Neuron (in vitro differentiated cells): ENCODE measurements around the gene KCNJ14.
A peak's percentile ranks its signal among the peaks of the same experiment; 100 is the strongest.

Source experiments
- H2AFZ ChIP-seq: one replicate; pipeline ENCODE4 v1.6.1; 2013; ENCODE audit warnings: low read depth, mild to moderate bottlenecking, inconsistent platforms, low read length, moderate library complexity
- H3K27me3 ChIP-seq: one replicate; pipeline ENCODE4 v1.6.1; 2013; ENCODE audit warnings: low read length; ENCODE audit not compliant: insufficient read depth
- H3K36me3 ChIP-seq: one replicate; pipeline ENCODE4 v1.6.1; 2013; ENCODE audit warnings: low read length; ENCODE audit not compliant: insufficient read depth
- H3K4me1 ChIP-seq: one replicate; pipeline ENCODE4 v1.6.1; 2013; ENCODE audit warnings: low read length; ENCODE audit not compliant: insufficient read depth
- H3K4me3 ChIP-seq: 2 replicates; pipeline ENCODE4 v1.5.1; 2013; ENCODE audit warnings: mild to moderate bottlenecking, low read length, moderate library complexity
- H3K9me3 ChIP-seq: one replicate; pipeline ENCODE4 v1.6.1; 2013; ENCODE audit warnings: low read length

Gene KCNJ14

DNA sequence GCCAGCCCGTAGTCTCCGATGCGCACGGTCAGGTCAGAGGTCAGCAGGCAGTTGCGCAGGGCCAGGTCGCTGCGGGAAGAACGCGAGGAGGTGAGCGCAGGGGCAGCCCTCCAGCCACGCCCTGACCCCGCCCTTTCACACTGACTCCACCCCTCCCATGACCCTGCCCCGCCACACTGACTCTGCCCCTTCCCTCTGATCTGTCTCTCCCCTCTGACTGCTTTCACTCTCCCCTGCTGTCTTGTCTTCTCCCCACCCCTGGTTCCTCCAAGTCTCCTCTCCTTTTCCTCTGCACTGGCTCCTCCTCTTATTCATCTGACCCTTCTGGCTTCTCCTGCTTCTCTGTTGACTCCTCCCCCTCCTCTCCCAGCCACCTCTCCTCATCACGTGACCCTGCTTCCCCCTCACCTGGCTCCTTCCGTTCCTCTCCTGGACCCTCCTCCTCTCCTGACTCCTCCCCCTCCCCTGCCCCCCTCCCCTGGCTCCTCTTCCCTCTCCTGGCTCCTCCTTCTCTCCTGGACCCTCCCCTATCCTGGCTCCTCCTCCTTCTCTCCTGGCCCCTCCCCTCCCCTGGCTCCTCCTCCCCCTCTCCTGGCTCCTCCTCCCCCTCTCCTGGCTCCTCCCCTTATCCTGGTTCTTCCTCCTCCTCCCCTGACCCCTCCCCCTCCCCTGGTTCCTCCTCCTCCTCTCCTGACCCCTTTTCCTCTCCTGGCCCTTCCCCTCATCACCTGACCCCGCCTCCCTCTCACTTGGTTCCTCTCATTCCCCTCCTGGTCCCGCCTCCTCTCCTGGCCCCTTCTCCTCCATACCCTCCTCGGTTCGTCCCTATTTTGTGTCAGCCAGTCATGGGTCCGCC lies 46.3 kb downstream of the KCNJ14 start:
- Histone ChIP-seq H3K27me3 (peaks cover 29% of the 10 kb centered on the region), H2AFZ (no peak overlapping the region), H3K4me1 (no peaks in the 10 kb centered on the region), H3K9me3 (no peaks in the 10 kb centered on the region), H3K36me3 (no peaks in the 10 kb centered on the region), H3K4me3 (no peak overlapping the region)

DNA sequence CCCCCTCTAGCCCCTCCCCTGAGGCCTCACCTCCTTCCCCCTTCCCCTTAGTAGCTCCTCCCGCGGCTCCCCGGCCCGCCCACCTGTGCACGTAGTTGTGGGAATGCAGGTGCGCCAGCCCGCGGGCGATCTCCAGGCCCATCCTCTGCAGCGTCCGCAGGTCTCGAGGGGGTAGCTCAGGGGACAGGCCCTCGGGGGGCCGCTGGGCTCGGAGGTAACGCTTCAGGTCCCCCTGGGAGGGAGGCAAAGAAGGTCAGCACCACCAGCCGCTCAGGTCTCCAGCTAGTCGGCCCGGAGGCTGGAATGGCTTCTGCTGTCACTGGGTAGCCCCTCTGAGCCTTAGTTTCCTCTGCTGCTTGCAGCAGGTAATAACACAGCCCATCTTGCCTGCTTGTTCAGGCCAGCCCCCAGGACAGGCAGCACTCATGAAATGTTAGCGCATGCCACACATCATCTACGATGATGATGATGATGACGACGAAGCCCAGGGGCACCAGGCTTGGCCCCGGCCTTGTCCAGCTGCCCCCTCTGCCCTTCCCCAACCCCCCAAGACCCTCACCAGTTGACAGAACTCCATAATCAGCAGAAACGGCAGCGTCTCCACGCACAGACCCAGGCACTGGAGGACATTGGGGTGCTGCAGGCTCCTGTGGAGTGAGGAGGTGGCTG lies 47.1 kb downstream of the KCNJ14 start:
- H3K9me3 ChIP-seq, result no peaks in the 10 kb centered on the region
- peaks cover 23% of the 10 kb centered on the region for H3K27me3 ChIP-seq
- H3K4me1 ChIP-seq, result no peaks in the 10 kb centered on the region
- no peak overlapping the region for H2AFZ ChIP-seq
- H3K4me3 ChIP-seq, result no peak overlapping the region
- no peaks in the 10 kb centered on the region for H3K36me3 ChIP-seq

DNA sequence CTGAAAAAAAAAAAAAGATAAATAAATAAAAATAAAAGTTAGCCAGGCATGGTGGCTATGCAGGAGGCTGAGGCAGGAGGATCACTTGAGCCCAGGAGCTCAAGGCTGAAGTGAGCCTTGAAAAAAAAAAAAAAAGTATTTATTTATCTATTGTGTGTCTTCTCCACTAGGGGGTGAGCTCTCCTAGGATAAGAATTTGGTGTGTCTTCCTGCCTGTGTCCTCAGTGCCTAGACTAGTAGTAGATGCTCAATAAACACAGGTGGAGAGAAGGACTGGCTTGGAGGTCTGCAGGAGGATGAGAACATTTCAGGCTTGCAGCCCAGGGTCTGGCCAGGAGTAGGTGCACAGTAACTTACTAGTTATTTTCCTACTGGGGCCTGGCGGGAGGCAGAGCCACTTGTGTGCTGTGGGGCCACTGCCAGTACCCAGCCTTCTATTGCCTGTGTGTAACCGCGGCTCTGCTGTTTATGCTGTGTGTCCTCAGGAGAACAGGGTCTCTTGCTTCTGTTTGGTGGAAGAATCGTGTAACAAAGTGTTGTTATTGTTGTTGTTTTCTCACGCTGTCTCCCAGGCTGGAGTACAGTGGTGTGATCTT lies 50.9 kb downstream of the KCNJ14 start:
- Histone ChIP-seq H3K4me1 (peaks cover 4% of the 10 kb centered on the region), H3K9me3 (no peaks in the 10 kb centered on the region), H3K4me3 (no peak overlapping the region), H2AFZ (no peak overlapping the region), H3K27me3 (peaks cover 13% of the 10 kb centered on the region), H3K36me3 (no peaks in the 10 kb centered on the region)

DNA sequence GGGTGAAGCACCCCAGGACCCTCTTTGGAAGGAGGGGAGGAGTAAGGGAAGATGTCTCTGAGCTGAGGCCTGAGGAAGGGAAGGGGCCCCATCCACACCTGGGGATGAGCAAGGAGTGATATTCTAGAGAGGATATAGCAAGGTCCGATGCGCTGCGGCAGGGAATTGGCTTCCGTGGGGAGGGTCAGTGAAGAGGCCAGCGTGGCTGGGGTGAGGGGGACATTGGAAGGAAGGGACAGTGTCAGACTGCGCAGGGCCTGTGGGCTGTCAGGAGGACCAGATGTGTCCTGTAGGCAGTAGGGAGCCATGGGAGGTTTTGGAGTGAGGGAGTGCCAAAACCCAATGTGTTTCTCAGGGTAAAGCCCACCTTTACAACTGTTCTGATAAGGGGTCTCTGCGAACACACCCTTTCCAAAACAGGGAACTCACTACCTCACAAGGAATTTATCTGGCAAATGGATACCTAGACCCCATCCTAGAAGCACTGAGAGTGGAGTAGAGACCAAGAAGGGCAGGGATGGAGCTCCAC lies 52.6 kb downstream of the KCNJ14 start:
- Histone ChIP-seq H3K9me3 (no peaks in the 10 kb centered on the region), H3K27me3 (peaks cover 14% of the 10 kb centered on the region)

GRCh38 chr19:48508729-48509411 lies 53.5 kb downstream of the KCNJ14 start:
- Histone ChIP-seq H3K27me3 (peaks cover 14% of the 10 kb centered on the region), H2AFZ (no peak overlapping the region), H3K36me3 (no peaks in the 10 kb centered on the region), H3K4me3 (no peak overlapping the region), H3K4me1 (peaks cover 13% of the 10 kb centered on the region), H3K9me3 (no peaks in the 10 kb centered on the region)

More for the DNA sequence above, 52.6 kb downstream of the KCNJ14 start:
- H3K4me3 ChIP-seq, result no peak overlapping the region
- H2AFZ ChIP-seq, result no peak overlapping the region
- peaks cover 8% of the 10 kb centered on the region for H3K4me1 ChIP-seq
- no peaks in the 10 kb centered on the region for H3K36me3 ChIP-seq

DNA sequence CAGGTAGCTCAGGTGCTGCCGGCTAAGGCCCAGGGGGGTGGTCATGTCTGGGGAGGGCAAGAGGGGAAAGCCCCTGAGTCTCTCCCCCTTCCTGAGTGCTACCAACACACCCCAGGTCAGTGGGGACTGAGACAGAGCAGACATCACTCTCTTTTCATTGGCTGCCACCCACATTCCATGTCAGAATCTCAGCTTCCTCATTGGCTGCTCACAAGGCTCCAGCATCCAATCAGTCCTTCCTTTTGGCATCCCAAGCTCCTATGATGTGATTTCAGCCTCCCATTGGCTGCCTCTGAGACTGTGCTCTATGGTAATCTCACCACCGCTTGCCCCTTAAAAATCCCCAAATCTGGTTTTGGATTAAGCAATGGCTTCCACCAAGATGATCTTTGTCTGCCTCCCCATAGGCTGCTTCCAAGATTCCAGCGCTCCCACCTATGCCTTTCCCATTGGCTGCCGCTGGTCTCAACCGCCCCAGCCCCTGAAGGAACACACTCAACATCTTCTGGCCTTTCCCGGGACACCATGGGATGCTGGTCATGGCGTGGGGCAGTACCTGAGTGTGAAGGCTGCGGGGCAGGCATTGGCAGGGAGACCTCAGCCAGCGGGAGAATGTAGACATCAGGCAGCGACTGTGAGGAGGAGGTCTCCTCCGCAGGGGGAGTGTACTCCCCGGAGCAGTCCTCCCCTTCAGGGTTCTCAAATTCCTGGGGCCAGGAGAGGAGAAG lies 54.3 kb downstream of the KCNJ14 start:
- Histone ChIP-seq H3K36me3 (no peaks in the 10 kb centered on the region), H3K4me1 (peaks cover 13% of the 10 kb centered on the region), H3K9me3 (no peaks in the 10 kb centered on the region), H3K27me3 (peaks cover 11% of the 10 kb centered on the region), H3K4me3 (no peak overlapping the region), H2AFZ (no peak overlapping the region)

- Histone ChIP-seq H2AFZ (no peak overlapping the region), H3K4me3 (peak overlapping the region; percentile 37), H3K9me3 (no peaks in the 10 kb centered on the region), H3K27me3 (peaks cover 11% of the 10 kb centered on the region), H3K4me1 (peaks cover 13% of the 10 kb centered on the region), H3K36me3 (no peaks in the 10 kb centered on the region)
Measured at GRCh38 chr19:48510421-48511268, 55.3 kb downstream of the KCNJ14 start.

GRCh38 chr19:48511321-48511731 lies 56.0 kb downstream of the KCNJ14 start:
- H3K9me3 ChIP-seq, result no peaks in the 10 kb centered on the region
- H3K27me3 ChIP-seq, result peaks cover 11% of the 10 kb centered on the region
- H3K36me3 ChIP-seq, result no peaks in the 10 kb centered on the region
- no peak overlapping the region for H2AFZ ChIP-seq
- peaks cover 13% of the 10 kb centered on the region for H3K4me1 ChIP-seq
- H3K4me3 ChIP-seq, result peak overlapping the region; percentile 37

GRCh38 chr19:48511800-48512503 lies 56.6 kb downstream of the KCNJ14 start, which contains the start of gene LMTK3:
LMTK3 (minus strand) TSS chr19:48511835; CDS start chr19:48511576, 259 bp downstream.
- H3K4me3 ChIP-seq, result peak within 1 kb of the TSS; percentile 37
- peaks cover 11% of the 10 kb centered on the region for H3K27me3 ChIP-seq
- no peaks in the 10 kb centered on the region for H3K36me3 ChIP-seq
- no peak within 1 kb of the TSS for H2AFZ ChIP-seq
- H3K4me1 ChIP-seq, result peaks cover 13% of the 10 kb centered on the region
- no peaks in the 10 kb centered on the region for H3K9me3 ChIP-seq

- Histone ChIP-seq H3K36me3 (no peaks in the 10 kb centered on the region), H3K4me1 (peaks cover 13% of the 10 kb centered on the region), H2AFZ (no peak overlapping the region), H3K4me3 (no peak overlapping the region), H3K27me3 (peaks cover 11% of the 10 kb centered on the region), H3K9me3 (no peaks in the 10 kb centered on the region)
Measured at GRCh38 chr19:48512504-48513288, 57.3 kb downstream of the KCNJ14 start.
